ENCODE data around the gene KIZ.

Gene KIZ

DNA sequence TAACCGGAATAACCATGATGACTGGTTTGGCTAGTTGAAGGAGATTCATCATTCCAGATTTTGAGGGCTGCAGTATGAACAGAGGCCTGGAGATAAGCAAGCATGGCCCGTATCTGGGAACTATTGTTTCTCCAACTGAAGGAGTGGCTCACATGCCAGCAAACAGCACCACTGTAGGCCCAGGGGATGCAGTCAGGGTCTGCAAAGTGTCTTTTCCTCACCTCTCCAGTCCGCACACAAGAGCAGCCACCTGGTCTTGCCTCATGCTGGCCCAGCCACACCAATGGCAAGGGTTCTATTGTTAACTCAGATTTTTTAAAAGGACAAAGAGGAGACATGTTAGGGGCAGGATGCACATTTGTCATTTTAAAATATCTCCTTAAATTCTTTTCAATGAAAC, 55.1 kb downstream of the KIZ start:
- DNase-seq, result no peak

DNA sequence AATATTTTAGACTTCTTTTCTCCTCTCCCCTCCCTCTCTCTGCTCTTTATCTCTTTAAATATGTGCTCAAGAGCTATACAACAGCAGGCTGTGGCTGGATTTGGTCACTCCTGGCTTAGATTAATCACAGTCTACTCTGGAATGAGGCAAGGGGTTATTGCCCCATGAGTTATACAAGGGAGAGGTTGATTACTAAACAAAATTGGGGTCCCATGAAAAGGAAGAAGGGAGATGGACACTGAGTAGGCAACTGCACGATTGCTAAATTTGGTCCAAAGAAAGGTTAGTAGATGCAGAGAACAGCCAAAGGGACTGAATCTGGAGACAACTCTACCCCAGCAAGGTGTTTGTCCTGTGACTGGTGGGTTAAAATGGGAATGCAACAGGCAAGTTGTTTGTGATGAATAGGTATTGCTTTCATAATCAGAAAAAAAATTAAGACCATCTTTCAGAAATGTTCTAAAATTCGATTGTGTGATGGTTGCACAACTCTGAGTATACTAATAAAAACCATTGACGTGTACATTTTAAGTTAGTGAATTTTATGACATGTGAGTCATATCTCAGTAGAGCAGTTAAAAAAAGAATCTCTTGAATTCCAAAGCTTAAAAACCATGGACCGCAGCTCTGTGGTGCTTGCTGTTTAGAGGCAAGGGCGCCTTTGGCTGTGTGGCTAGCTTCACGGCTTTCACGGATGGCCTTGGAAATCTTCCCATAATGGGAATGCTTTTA, 57.1 kb downstream of the KIZ start:
- no peak for DNase-seq

DNA sequence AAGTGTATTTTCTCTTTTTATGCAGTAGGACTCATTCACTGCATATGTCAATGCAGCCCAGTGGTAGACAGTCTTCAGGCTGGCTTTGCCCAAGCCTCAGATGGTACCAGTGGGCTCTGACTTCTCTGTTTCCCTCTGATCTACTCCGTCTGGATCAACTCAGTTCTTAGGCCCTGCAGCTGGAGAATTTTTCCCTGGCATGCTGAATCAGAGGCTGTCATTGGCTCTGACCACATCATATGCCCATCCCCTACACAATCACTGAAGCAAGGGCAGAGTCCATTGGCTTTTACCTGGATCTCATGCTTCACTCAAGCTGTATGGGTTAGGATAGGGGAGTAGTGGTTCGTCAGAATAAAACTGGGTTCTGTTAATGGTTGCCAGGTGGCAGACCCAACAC, 57.8 kb downstream of the KIZ start:
- DNase-seq, result no peak

DNA sequence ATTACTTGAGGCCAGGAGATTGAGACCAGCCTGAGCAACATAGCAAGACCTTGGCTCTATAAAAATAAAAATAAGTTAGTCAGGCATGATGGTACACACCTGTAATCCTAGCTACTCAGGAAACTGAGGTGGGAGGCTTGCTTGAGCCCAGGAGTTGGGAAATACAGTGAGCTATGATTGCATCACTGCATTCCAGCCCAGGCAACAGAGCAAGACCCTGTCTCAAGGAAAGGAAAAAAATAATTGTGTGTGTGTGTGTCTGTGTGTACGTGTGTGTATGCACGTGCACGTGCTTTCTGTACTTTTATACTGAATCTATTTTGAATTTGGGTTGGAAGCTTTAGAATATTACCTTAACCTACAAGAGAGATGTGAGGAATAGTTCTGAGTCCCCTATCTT, 58.9 kb downstream of the KIZ start:
- DNase-seq, result no peak

DNA sequence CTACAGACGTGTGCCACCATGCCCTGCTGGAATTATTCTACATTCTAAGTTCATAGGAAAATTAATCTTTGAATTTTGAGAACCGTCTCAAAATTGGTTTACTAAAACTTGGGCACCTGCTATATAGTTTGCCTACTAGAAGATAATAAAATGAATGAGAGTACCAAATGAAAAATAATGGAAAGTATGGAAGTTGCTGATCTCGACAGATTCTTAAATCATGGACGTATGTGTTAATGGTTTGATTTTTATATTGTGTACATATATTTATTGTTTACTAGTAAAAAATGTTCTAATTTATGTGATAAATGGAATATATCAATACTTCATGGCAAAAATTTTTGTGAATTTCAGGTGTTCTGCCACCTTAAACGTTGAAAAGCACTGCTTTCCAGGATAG, 60.0 kb downstream of the KIZ start:
- DNase-seq, result no peak

DNA sequence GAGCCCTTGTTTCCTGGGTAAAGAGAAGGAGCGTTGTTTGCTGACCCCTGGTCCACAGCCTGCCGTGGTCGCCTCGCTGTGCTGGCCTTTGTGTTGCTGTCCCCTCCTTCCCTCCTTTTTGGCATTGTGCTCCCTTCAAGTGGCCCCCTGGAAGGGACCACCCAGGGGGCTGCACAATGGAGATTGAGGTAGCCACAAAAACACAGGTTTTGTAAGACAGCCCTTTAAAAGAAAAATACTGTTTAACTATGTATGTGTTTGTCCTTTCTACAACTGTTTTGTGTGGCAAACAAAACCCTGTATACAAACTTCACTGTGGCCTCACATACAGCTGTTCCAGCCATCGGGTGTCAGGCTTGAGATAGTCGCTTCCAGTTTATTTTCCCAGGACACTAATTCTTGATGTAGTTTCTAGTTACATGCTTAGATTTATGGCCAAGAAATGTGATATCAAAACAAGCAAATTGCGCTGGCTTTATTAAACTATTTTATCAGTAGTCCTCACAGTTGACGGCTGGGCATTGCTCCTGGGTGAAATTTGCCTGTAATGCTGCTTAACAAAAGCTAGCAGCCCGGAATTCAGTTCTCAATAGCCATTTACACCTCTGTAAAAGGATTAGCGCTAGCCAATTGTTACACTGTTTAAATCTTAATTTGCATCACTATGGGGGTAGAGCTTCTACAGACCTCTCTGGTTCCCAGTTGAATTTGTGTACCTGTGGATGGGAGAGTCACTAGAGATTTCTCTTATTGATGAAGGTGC, 64.1 kb downstream of the KIZ start:
- DNase-seq, result no peak

DNA sequence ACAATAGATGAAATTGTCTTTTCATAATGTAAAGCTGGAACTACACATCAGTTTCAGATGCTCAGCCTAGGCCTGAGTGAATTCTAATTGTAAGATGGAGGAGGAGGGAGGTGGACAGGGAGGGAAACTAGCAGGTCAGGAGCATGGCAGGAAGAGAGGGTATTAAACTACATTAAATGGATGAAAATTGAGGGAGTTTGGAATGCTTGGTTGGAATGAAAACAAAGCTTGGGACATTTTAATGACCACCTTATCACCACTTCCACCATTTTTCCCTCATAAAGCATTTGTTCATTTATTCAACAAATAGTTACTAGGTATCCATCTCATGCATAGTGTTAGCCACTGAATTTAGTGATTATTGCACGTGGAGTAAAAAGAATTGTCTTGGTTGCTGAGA, 65.0 kb downstream of the KIZ start:
- DNase-seq, result no peak

DNA sequence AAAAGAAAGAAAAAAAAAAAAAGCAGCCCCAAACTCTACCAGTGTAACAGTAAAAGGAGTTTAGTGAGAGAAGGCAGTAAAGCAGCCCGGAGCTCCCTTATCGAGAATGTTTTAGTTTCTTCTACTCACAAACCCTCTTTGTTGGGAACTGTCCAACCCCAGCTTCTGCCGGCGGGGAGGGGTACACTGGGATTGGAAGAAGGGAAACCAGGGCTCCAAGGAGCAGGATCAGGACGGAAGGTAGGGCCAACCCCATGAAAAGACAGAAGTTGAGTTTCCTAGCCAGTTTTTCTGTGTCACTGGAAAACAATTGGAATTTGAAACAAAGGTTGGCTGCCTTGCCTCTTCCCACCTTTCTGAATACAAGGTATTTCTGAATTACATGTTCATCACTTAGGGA, 66.0 kb downstream of the KIZ start:
- no peak for DNase-seq

DNA sequence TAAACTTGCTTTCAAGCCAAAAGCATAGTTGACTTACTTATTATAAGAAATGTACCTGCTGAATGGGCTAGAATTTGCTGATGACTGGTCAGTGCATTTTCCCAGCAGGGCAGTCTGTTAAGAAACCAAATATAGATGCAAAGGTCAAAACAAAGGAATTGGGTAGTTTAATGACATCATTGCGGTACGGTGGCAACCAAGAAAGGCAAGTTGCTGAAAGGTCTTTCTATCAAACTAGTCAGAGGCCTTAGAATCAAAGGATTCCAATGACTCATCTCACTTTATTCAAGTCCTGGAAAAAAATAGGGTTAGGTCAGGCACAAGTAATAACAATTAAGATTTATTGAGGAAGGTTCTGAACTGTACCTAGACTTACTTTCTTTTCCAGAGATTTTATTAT, 76.4 kb downstream of the KIZ start:
- no peak for DNase-seq

DNA sequence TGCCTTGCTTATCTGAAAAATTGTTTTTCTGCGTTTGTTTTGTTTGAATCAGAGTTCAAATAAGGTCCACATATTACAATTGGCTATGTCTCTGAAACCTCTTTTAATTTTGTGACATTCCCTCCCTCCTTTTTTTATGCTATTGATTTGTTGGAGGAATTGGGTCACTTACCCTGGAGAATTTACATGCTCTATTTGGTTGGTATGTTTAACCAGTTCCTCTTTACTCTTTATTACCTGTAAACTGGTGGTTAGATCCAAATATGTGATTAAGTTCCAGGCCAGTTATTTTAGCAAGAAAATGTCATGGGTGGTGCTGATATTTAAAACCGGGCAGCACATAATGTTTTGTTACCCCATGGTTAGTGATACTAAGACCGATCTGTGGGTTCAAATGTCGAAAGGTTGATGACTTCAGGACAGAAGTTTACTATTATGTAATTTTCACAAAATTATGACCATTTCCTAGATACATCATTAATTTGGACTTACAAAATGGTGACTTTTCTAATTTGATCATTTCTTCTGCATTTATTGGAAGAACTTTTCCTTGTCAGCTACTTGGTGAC, 77.3 kb downstream of the KIZ start:
- no peak for DNase-seq

DNA sequence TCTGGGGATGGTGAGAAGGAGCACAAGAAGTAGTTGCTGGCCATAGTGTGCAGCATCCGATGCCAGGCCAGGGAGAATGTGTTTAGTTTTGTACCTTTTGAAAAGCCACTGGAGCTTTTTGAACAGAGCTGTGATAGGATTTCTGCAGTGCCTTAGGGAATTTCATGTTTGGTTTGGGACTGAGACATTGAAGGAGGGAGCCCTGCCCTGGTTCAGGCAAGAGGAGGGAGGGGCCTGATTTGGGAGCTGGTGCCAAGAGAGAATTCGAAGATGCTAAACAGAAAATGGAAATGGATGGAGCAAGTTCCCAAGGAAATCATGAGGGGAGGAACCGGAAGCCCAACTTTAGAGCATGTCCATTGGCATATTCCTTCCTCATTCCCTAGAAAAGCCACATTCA, 80.7 kb downstream of the KIZ start:
- DNase-seq, result no peak

DNA sequence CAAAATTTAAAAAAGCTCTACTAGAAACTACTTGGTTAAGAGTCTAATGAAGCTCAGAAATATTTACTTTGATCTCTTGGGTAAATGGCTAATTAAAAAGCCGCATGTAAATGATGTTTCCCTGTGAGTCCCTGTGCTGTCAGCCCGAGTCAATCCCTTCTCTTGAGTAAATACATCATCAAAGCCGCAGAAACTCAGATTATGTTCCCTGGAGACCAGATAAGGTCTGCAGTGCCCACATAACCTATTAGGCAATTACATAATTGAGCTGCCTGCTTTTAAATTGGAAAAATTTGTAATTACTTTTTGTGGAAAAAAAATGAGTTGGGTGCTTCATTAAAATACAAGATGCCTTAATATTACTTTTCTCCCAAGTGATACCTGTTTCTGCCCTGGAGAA, 83.1 kb downstream of the KIZ start:
- DNase-seq, result no peak

DNA sequence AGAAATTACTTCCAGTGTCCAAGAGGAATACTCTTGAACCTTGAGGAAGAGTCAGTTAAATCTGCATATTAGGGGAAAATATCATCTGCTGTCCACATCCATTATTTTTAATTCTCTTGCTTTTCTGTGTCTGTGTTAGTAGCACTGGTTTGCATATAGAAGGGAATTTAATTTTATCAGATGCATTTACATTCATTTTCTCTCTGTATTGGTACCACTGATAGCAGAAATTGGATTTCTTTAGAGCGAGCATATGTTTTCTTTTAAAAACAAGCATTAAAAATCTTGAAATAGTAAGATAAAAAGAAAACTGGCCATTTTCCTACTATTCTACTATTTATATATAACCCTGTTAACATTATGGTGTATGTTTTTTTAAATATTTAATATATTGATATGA, 83.8 kb downstream of the KIZ start:
- no peak for DNase-seq

DNA sequence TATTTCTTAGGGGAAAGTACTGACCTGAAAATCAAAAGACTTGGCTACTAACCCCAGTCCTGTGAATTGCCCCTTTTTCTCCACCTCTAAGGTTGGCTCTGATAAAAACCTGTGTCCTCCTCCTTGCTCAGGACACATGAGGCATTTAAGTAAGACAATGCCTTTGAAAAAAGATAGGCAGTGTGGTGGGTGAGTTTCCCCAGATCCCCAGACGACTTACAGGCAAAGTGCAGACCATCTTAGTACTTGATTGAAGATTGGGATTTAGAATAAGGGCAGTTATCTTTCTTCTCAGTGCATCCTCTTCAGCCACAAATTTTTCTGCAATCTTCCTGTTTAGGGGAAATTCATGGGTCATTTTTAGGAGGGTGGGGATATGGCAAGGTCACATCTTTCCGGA, 87.8 kb downstream of the KIZ start:
- DNase-seq, result no peak

DNA sequence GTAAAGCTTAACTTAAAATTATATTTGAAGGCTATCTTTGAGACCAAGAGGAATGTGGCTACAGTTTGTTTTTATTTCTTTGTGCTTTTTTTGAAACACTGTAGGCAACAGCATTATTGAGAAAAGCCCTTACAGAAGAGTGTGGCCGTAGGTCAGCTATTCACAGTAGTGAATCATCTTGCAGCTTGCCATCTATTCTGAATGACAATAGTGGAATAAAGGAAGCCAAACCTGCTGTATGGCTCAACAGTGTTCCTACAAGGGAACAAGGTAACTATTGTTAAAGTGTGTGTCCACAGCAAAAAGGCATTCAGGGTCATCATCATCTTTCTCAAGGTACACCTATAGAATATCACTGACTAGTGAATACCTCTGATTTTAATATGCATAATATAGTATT, 88.5 kb downstream of the KIZ start:
- DNase-seq, result no peak

DNA sequence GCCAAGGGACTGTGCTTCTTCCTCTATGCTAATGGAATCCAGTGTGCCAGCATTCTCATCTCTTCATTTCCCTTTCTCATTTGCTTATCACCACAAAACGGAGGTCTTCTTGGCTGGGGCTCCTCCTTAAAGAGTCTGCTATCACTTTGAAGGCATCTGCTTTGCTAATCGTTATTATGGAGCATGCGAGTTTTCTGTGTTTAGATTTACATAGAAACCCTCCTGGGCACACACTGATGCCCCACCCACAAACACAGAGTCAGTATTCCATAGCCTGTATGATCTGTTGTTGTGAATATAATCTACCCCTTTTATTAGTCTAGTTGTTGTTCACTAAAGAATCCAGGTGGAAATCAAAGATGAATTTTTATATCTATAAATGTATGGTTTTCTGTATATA, 93.8 kb downstream of the KIZ start:
- no peak for DNase-seq

DNA sequence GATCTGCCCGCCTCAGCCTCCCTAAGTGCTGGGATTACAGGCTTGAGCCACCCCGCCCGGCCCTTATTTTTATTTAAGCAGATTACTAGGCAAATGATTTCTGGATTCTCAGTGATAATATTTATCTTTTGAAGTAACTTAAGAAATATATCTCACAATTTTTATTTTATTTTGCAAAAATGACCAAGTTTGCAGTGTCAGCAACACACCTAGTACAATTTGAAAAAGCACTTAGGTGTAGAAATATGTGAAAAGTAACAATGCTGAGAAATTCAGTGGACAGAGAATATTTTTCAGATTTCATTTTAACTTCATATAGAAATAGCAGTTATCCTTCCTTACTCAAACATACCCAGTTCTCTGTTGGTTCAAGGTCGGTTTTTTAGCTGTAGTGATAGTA, 98.3 kb downstream of the KIZ start:
- DNase-seq, result no peak

DNA sequence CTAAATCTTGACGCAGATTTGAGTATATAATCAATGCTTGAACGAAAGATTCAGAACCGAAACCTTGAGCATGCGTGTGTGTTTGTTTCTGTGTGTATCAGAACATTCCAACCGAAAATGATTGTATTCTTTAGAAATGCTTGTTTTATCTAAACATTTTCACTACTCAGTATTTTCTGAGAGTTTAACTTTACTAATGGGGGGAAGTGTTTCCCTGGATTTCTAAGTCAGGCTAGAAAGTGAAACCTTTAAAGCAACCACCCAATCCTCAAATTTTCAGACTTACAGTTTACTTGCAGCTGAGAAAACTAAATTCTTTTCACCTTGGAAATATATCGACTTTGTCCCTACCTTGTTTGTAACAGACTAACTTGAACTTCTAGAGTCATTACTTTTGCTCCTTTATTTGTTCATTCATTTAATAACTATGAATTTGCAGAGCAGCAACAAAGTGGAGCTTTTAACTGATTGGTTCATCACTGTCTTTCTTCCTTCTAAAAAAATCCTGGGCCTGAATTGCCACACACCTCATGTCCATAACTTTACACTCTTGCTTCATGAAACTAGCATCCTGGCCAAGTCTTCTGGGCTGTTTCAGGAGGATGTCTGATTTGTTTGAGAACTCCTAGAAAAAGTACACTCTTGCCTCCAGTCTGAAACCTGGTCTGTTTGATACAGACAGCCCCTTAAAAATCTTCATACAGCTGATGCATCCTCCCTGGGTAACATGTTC, 99.5 kb downstream of the KIZ start:
- no peak for DNase-seq

DNA sequence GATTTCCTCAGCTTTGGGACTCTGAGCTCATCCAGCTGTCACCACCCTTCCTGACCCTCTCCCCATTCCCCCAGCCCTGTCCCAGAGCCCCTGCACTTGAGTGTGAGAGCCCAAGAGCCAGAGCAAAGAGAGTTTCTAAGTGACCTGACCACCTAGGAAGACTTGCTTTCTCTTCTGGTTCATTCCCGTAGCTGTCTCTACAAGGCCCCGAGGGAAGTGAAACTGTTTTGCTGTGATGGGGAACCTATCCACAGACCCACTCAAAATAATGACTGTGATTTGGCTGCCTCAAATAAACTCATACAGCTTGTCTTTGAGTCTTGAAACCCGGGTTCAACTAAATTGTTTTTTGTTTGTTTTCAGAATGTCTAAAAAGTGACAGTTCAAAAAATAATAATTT, 102.6 kb downstream of the KIZ start:
- no peak for DNase-seq

DNA sequence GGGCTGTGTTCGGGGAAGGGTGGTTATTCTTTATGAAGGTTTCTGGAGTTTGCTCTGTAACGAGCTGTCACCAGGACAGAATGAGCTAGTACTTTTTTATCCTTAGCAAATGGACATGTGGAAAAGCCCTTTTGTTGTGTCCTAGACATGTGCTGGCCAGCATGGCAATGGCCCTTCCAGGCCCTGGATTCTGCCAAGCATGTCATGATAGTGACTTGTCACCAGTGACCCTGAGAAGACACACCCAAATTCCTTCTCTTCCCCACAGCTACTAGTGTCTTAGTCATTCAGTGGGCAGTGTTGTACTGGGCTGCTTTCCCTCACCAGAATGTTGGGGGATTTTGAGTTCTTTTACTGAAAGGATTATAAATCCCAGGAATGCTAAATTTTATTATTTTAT, 103.3 kb downstream of the KIZ start:
- DNase-seq, result no peak

DNA sequence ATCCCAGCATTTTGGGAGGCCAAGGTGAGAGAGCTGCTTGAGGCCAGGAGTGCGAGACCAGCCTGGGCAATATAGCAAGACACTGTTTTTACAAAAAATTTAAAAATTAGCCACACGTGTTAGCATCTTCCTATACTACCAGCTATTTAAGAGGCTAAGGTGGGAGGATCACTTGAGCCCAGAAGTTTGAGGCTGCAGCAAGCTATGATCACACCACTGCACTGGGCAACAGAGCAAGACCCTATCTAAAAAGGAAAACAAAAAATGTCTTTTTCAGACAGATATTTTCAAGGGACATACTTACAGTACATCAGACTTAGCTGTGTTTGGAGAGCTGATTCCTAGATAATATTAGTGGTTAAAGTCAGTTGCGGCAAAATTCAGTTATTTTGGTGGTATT, 104.3 kb downstream of the KIZ start:
- DNase-seq, result no peak

DNA sequence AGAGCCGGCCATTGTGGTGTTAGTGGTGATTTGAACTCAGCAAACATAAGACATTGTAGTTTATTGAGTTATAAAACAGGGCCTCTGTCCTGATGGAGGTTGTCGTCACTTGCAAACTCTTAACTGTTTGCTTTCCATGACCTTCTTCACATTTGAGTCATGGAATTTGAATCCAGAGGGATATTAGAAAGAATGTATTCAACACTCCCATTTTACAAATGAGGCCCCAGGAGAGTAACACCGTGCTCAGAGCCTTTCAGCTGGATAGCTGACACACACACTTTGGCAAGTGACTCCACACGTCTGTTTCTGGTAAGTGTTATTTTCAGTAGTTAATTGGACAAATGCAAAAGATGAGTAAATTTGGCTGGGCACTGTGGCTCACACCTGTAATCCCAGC, 104.8 kb downstream of the KIZ start:
- DNase-seq, result no peak

DNA sequence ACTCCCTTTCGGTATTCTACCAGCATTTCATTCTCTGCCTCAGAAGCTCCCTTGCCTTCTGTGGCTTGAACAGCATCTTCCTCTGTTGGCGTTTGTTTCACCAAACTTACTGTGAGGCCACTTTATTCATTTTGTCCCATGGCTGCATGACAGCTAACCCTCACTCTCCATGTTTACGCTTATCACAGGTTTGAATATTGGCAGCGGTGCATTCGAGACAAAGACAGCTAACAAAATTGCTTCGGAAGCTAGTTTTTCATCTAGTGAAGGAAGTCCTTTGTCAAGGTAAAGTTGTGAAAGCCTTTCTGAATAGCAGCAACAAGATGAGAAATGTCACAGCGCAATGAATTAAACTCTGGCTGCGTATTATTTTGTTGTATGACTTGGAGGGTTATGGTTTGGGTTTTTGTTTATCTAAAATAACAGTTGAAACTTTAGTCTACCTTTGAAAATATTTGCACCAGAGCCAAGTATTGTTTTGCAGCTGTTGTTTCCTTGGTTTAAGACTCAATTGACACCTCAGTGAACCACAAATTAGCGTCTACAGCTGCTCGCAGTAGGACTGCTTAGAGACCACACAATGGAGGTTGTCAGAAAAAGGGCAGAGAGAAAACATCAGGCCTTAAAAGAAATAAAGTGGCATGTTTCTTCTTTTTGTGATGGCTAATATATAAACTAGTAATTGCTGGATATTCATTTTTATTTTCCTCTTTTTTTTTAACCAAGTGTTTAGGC, 106.8 kb downstream of the KIZ start:
- DNase-seq, result no peak
